Panc1 (cell line): ENCODE results near the gene ABCA1.

ENCODE experiments used
- REST ChIP-seq, 2 experiments: IDR thresholded peaks; 2 replicates each; pipeline ENCODE4 v1.6.1; 2011 to 2012; ENCODE audit warnings: low read depth in 2 of 2, control low read depth in 1 of 2, low read length in 1 of 2, mild to moderate bottlenecking in 1 of 2, moderate library complexity in 1 of 2; ENCODE audit not compliant: insufficient read depth in 1 of 2
- TF ChIP-seq, protein P1 (sequence below): fragments of 450-650 bp; IDR thresholded peaks from 2 replicates; pipeline ENCODE4 v1.5.1; 2017; ENCODE audit warnings: mild to moderate bottlenecking

DNA sequence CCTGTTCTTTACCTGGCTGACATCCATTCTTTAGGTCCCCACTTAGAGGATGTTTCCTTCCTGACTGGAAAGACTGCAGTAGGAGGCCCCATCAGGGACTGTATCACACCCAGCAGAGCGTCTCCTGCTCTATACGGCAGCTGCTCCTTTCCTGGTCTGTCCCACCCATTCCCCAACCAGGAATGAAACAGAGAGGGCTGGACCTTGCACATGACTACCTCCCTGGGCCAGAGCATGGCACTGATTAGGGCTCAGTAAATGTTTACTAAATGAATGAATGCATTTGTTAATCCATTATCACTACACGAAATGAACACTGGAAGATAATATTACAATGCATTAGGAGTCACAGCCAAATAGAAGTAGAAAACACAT, 76.4 kb downstream of the ABCA1 start:
- TF ChIP-seq REST (IDR thresholded peaks at IDR 0.05; ENCODE audit: insufficient read depth in 1 of 2, low read depth in 2 of 2, low read length in 1 of 2): no peak
- TF ChIP-seq, protein P1, sequence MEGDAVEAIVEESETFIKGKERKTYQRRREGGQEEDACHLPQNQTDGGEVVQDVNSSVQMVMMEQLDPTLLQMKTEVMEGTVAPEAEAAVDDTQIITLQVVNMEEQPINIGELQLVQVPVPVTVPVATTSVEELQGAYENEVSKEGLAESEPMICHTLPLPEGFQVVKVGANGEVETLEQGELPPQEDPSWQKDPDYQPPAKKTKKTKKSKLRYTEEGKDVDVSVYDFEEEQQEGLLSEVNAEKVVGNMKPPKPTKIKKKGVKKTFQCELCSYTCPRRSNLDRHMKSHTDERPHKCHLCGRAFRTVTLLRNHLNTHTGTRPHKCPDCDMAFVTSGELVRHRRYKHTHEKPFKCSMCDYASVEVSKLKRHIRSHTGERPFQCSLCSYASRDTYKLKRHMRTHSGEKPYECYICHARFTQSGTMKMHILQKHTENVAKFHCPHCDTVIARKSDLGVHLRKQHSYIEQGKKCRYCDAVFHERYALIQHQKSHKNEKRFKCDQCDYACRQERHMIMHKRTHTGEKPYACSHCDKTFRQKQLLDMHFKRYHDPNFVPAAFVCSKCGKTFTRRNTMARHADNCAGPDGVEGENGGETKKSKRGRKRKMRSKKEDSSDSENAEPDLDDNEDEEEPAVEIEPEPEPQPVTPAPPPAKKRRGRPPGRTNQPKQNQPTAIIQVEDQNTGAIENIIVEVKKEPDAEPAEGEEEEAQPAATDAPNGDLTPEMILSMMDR: no peak
